GM12864 (cell line): ENCODE data around the gene ROR1.

Experiments used
- DNase-seq: peaks from one replicate; pipeline ENCODE4 v3.0.0-alpha.2; 2011; ENCODE audit warnings: low read depth
- H3K4me3 ChIP-seq: 2 replicates; pipeline ENCODE4 v1.5.1; 2011; ENCODE audit warnings: mild to moderate bottlenecking, low read depth, low read length, control low read depth
- CTCF ChIP-seq: IDR thresholded peaks from 2 replicates; pipeline ENCODE4 v1.5.1; 2011; ENCODE audit warnings: low read depth, mild to moderate bottlenecking, moderate library complexity, low read length, control low read depth, inconsistent platforms; ENCODE audit errors: missing control alignments

The ROR1 gene

GRCh38 chr1:63773815-63774616 lies at the start of gene ROR1:
ROR1 (plus strand) TSS chr1:63774017.
- no peak for DNase-seq
- TF ChIP-seq CTCF: peak; percentile 36
- H3K4me3 ChIP-seq: peak within 1 kb of the TSS; percentile 2; the same call in 1 of the 2 replicates

- no peak for TF ChIP-seq CTCF
- no peak overlapping the region for H3K4me3 ChIP-seq
- DNase-seq: no peak
These were observed 49.4 kb upstream of the ROR1 start for GRCh38 chr1:63724375-63724899.

- H3K4me3 ChIP-seq: no peak overlapping the region
- no peak for DNase-seq
- no peak for TF ChIP-seq CTCF
These were observed 45.1 kb upstream of the ROR1 start for GRCh38 chr1:63728611-63729226.

GRCh38 chr1:63729227-63729620 lies 44.6 kb upstream of the ROR1 start:
- no peak for TF ChIP-seq CTCF
- no peak overlapping the region for H3K4me3 ChIP-seq
- no peak for DNase-seq

GRCh38 chr1:63730211-63730610 lies 43.6 kb upstream of the ROR1 start:
- DNase-seq: no peak
- no peak for TF ChIP-seq CTCF
- no peak overlapping the region for H3K4me3 ChIP-seq

GRCh38 chr1:63731117-63732043 lies 42.4 kb upstream of the ROR1 start:
- no peak overlapping the region for H3K4me3 ChIP-seq
- no peak for DNase-seq
- TF ChIP-seq CTCF: no peak
